Stromal cell of bone marrow (primary cell): ENCODE results near the gene ZMYND11.
A peak's percentile ranks its signal among the peaks of the same experiment; 100 is the strongest.
"Not testable (repeated sequence)": the region's sequence is repeated elsewhere in the genome, so short reads cannot be mapped to it uniquely, and the experiment has no call there.

Experiments used
- DNase-seq: peaks from one replicate; pipeline ENCODE4 v3.0.0-alpha.2; 2012; ENCODE audit warnings: low read depth

ZMYND11 gene

DNA sequence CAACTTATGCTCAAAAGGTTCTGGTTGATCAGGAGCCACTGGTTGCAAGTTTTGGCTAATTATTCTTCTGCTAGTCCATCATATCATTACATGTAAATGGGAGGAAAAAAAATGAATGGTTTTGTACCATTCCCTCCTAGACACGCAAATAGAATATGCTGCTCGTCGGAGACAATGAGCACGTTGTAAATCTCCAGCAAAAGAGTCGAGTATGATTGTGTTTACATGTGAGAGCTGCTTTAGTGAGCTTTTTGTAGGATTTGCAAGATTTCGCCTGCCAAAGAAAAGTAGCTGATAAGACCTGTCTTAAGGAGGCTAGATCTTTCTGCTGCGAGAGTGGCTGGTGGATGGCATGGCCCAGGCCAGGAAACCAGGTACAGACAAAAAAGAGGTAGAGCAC is 109.0 kb downstream of the ZMYND11 start:
- no peak for DNase-seq

DNA sequence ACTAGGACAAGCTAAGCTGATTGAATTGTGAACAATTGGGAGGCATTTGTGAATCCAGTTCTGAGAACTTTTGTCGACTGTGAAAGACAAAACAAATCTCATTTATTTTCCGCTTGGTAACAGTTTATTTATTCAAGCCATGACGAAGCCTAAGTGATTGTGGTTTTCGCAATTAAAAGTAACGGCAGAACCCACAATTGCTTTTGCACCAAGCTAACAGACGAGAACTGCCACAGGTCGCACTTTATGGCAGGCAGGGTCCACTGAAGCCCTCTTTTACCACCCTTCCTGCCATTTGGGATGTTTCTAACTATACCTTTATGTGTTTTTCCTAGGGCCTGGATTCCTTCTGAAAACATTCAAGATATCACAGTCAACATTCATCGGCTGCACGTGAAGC is 111.2 kb downstream of the ZMYND11 start:
- no peak for DNase-seq

DNA sequence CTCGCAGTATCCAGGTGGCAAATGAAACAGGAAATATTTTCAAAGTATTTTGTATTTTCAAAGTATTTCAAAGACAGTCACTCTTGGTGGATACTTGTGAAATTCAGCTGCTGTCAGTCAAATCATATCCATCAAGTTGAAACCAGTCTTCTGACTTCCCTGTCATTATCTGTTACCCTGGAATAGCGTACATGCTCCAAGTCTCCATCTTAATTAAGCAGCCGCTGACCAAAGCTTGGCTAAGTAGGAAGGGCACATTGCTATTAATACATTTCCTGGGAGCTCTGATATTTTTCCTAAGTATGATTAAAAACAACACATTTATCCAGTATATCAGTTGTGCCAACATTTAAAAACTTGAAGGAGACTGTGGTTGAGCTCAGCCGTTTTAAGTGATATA is 112.2 kb downstream of the ZMYND11 start:
- DNase-seq = no peak

DNA sequence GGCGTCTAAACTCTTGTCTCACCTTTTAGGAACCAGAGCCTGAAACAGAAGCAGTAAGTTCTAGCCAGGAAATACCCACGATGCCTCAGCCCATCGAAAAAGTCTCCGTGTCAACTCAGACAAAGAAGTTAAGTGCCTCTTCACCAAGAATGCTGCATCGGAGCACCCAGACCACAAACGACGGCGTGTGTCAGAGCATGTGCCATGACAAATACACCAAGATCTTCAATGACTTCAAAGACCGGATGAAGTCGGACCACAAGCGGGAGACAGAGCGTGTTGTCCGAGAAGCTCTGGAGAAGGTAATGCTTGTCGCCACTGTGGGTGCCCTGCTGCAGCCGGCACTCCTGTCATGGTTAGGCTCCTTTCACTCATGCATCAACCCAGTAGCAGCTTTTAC is 113.1 kb downstream of the ZMYND11 start:
- no peak for DNase-seq

DNA sequence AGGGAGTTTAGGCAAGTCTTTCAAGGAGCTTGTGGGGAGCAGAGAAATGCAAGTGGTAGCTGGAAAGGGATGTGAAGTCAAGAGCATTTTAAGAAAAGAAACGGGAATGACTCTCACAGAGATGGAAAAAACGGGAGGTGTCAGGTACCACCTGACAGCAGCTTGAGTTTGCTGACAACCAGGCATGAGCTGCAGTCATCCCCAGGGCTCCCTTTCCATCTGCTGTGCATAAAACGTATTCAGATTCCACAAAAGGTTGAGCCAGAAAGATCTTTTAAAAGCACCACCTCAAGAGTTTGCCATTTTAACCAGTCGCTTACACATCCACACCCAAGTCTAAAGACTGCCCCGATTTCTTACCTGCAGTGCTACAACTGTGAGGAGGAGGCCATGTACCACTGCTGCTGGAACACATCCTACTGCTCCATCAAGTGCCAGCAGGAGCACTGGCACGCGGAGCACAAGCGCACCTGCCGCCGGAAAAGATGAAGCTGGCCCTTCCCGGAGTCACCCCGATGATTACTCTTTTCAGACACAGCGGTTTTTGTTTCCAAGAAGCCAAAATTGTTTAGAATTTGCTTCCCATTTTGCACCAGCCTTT is 116.8 kb downstream of the ZMYND11 start:
- no peak for DNase-seq

DNA sequence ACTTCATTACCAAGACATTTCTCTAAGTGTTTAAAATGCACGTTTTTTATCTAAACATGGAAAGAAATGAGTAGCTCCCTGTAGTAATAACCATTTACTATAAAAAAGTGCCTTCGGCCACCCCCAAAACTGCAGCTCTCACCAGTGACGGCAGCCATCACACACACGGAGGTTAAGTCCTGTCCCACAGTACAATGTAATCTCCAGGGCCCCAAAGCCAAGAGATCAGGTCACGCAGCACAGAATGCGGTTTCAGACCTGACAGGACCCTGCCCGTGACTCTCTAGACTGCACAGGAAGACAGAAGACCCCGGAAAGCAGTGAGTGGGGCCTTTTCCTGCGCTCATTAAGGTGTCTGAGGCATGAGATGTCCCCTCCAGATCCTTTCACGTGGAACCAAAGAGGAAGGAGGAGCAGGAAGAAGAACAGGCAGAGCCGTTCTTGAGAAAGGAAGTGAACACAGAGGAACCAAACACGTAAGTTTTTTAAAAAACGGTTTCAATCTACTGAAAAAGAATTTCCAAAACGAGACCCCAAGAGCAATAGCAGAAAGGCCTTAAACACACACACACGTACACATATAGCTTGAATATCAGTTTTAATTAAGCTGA is 125.7 kb downstream of the ZMYND11 start:
- no peak for DNase-seq

DNA sequence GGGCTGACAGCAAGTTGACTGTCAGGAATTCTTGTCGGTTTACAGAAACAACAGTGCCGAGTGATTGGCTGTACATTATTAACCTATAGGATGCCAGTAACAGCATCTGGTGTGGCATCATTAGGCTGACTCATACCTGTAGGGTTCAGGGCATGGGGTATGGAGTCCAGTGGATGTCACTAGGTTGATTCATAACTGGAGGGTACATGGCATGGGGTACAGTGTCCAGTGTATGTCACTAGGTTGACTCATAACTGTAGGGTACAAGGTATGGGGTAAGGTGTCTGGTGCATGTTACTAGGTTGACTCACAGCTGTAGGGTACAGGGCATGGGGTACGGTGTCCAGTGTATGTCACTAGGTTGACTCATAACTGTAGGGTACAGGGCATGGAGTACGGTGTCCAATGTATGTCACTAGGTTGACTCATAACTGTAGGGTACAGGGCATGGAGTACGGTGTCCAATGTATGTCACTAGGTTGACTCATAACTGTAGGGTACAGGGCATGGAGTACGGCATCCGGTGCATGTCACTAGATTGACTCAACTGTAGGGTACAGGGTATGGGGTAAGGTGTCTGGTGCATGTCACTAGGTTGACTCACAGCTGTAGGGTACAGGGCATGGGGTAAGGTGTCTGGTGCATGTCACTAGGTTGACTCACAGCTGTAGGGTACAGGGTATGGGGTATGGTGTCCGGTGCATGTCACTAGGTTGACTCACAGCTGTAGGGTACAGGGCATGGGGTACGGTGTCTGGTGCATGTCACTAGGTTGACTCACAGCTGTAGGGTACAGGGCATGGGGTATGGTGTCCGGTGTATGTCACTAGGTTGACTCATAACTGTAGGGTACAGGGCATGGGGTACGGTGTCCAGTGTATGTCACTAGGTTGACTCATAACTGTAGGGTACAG is 129.2 kb downstream of the ZMYND11 start:
- not testable (repeated sequence) for DNase-seq

DNA sequence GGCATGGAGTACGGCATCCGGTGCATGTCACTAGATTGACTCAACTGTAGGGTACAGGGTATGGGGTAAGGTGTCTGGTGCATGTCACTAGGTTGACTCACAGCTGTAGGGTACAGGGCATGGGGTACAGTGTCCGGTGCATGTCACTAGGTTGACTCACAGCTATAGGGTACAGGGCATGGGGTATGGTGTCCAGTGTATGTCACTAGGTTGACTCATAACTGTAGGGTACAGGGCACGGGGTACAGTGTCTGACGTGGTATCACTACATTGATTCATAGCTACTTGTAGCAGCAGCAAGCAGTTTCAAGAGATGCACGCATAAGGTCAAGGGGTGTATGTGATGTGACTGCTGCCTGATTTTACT is 129.8 kb downstream of the ZMYND11 start:
- DNase-seq = not testable (repeated sequence)

DNA sequence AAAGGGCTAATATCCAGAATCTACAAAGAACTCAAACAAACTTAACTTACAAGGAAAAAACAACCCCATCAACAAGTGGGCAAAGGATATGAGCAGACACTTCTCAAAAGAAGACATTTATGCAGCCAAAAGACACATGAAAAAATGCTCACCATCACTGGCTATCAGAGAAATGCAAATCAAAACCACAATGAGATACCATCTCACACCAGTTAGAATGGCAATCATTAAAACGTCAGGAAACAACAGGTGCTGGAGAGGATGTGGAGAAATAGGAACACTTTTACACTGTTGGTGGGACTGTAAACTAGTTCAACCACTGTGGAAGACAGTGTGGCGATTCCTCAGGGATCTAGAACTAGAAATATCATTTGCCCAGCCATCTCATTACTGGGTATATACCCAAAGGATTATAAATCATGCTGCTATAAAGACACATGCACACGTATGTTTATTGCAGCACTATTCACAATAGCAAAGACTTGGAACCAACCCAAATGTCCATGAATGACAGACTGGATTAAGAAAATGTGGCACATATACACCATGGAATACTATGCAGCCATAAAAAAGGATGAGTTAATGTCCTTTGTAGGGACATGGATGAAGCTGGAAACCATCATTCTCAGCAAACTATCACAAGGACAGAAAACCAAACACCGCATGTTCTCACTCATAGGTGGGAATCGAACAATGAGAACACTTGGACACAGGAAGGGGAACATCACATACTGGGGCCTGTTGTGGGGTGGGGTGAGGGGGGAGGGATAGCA is 130.7 kb downstream of the ZMYND11 start:
- DNase-seq = not testable (repeated sequence)

DNA sequence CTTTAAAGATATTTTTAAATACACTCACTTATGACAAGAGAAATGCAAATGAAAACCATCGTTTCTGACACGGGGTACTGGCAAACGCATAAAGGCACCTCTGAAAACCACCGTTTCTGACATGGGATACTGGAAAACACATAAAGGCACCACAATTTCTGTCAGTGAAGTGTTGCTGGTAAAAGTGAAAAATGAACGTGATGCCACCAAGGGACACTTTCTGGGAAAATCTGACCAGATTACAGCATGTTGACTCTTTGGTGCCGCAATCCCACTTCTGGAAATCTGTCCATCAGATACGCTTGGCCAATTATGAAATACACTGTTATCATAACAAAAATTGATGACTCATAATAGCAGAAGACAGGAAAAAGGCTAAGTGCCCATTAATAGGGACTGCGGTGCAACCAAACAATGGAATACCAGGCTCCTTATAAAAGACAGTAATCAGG is 131.7 kb downstream of the ZMYND11 start:
- peak; percentile 52 for DNase-seq

DNA sequence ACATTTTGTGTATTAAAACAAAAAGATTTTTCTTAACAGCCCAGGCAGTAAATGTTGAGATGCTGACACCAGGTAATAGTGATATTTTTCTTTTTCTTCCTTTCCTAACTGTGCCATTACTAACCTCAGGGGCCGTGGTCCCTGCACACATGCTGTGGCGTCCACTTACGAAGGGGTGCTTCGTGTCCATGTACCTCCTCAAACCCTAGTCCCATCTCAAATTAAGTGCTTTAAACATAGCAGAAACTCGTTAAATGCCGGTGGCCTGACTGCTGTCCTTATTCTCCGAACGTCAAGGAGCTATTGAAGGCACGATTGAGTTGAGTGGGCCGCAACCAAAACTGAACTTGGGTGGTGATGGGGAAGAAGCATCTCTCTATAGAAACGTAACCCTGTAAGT is 132.4 kb downstream of the ZMYND11 start:
- no peak for DNase-seq

DNA sequence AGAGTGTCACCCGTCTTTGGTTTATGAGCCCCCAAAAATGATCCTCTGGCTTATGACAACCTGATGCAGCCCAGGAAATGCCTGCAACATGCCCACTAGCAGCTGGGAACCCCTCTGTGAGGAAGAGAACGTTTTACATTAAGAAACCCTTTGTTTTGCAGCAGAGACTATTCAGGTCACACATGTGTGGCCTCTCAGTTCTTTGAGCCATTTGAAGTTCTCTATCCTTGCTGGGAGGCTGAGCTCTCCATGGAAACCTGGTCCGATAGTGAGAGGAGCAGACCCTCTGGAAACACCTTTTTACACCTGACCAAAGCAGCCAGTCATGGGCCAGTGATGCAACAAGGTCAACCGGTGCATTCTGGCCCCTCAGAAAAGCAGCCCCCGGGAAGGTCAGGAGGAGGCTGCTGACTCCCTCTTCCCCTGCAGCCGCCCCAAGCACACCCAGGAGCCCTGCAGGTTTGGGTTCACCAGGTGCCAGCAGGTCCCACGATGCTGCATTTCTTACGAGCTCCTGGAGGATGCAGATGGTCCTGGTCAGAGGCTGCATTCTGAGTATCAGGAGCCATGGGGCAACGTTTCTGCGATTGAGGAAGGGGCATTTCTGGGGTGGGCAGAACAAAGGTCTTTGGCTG is 134.3 kb downstream of the ZMYND11 start:
- no peak for DNase-seq

DNA sequence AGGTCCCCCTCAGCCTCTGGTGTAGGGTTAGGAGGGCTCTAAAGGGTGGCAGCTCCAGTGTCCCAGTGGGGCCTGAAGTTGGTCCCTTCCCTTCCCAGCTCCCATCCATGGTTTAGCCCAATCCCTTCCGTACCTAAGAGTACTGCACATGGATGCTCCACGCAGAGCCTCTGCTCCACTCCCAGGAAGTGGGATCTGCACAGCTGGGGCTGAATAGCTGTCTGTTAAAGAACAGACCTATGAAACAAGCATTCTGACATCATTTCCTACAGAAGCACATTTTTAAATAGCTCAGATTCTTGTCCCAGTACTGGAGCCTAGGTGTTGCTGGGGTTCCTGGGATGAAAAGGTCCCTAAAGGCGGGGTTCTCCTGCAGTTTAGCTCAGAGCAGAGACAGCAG is 135.9 kb downstream of the ZMYND11 start:
- DNase-seq = no peak

DNA sequence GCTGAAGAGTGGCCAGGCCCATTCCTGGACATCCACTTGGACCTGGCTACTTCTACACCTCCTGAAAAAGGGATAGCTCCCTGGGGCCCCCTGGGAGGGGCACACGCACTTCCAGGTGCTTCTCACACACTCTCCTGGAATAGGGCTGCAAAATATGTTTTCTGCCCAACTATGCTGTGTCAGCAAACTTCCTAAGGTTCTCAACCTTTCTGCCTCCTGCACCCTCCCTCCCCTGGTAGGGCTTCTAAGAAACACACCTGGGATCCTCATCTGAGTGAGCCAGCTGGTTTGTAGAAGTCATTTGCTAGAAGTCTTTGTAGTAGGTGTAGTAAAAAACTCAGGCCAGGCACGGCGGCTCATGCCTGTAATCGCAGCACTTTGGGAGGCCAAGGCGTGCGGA is 136.5 kb downstream of the ZMYND11 start:
- no peak for DNase-seq

DNA sequence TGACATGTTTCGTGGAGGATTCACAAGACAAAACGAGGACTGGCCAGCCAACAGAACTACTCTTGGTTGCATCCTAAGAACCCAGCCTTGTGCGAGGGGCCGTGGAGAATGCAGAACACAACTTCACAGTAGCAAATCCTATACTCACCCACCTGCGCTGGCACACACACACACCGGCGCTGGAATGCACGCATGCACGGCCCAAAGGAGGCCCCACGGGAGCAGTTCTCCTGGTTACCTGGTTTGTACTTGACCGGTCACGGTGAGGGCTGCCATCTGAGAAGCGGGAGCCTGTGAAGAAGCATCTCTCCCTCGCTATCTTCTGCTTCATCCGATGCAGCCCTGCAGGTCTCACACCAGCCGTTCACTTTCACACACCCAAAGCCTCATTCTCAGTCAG is 137.8 kb downstream of the ZMYND11 start:
- no peak for DNase-seq

DNA sequence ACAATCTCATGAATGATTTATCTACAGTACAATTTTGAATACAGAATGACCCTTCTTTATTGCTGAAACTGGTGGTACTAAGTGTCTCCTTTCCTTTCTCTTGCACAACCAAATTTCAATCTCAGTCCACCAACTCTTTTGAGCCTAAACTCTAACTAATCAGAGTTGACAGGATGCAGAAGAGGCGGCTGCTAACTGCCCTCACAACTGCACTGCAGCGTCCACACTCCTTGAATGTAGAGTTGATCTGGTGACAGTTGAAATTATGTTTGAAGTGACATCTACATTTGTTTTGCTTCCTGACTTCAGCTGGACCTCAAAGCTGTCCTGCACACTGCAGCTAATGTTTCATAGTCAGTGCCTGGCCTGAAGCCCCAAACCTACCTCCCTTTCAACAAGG is 139.6 kb downstream of the ZMYND11 start:
- DNase-seq = no peak

DNA sequence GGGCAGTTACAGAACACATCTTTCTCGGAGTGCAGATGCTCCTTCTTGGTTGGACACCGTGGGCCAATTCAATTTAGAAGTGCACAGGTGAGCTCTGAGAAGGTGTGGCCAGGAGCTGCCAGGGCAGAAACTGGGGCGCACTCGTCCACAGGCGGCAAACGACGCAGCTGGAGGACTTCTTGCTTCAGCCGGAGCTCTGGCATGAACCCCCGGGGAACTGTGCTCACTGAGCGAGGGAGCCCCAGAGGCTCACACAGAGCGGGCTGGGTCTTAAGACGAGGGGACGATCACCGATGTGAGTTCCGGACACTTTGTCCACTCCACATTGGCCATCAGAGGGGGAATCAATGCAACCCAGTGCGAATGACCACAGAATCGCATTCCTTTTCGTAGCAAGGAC is 140.4 kb downstream of the ZMYND11 start:
- no peak for DNase-seq

DNA sequence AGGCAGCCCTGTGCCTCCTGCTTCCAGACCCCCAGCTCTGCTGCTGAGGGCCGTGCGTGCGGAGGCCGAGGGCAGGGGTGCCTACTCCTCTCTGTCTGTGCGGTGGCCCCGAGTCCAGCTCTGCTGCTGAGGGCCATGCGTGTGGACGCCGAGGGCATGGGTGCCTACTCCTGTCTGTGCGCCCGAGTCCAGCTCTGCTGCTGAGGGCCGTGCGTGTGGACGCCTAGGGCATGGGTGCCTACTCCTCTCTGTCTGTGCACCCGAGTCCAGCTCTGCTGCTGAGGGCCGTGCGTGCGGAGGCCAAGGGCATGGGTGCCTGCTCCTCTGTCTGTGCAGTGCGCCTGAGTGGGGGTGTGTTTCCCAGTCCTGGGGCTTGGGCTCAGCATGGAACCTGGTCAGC is 142.7 kb downstream of the ZMYND11 start:
- no peak for DNase-seq

DNA sequence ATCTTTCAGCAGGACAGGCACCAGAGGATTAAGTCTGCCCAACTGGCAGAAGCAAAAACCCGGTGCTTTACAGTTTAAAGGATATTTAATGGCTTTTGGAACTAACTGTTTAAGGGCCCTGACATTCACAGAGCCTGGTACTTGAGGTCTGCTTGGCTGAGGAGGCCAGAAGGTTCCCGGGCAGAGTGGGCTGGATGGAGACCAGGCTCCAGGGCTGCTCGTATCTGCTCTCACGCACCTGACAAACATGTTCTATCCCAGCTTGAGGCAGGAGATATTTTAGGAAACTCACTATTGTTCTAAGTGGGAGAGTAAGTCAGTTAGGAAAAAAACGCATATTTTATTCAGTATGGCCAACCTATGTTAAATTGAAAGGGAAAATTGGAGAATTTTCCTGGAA is 143.5 kb downstream of the ZMYND11 start:
- DNase-seq = no peak

DNA sequence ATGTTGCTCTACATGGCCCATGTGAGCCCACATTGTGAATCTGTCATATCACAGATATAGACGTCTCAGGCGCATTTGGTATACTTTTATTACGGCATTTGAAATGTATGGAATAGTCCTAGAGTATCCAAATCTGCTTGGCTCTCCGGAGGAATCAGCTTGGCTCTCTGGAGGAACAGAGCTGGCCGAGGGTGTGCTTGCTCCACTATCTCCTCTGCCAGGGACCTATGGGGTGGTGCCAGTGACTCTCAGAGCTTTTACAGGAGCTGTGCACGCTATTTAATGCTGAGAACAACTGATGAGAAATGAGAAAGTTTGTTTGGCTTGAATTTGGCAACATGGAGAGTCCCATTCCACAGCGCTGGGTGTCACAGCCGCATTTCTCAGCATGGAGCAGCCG is 144.0 kb downstream of the ZMYND11 start:
- no peak for DNase-seq

DNA sequence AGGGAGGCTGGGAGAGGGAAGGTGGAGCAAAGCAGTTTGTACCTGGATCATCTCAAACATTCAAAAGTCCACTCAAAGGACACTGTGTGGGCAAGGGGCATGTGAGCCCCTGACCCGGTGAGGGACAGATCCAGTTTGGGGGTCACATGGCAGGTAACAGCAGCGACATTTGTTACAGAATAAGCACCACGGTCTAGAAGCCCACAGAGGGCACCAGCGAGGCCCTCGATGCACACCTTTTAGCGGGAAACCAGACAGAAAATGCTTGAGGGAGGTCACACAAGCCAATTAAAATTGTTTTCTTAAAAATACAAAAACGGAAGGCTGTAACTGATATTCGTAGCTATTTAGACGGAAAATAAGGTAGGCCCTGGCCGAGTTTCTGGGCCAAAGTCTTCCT is 144.4 kb downstream of the ZMYND11 start:
- DNase-seq = no peak
